Hepatocyte (in vitro differentiated cells): ENCODE data around the gene GTSF1L. TPM values are rescaled to one million over a fixed set of nuclear protein-coding genes. Genes with fewer than 3 reads are reported as not detected.

Source experiments
- DNase-seq: peaks from one replicate; pipeline ENCODE4 v3.0.0-alpha.2; 2016; ENCODE audit warnings: low spot score
- H2AFZ ChIP-seq: fragments of 200-600 bp; sonication (generic); 2 replicates; pipeline ENCODE4 v1.6.0; 2016; ENCODE audit warnings: antibody characterized with exemption, mild to moderate bottlenecking
- H3K27ac ChIP-seq: fragments of 200-600 bp; sonication (generic); 2 replicates; pipeline ENCODE4 v1.5.1; 2016; ENCODE audit warnings: mild to moderate bottlenecking
- H3K27me3 ChIP-seq: fragments of 200-600 bp; sonication (generic); 2 replicates; pipeline ENCODE4 v1.6.1; 2016
- H3K36me3 ChIP-seq: fragments of 200-600 bp; sonication (generic); replicated peaks from 2 replicates; pipeline ENCODE4 v1.5.1; 2016; ENCODE audit warnings: low read depth; ENCODE audit not compliant: insufficient read depth
- H3K4me1 ChIP-seq: fragments of 200-600 bp; sonication (generic); 2 replicates; pipeline ENCODE4 v1.5.1; 2016; ENCODE audit warnings: mild to moderate bottlenecking, moderate library complexity; ENCODE audit not compliant: insufficient read depth
- H3K4me2 ChIP-seq: fragments of 200-600 bp; sonication (generic); 2 replicates; pipeline ENCODE4 v1.6.0; 2016
- H3K4me3 ChIP-seq: fragments of 200-600 bp; sonication (generic); 2 replicates; pipeline ENCODE4 v1.5.1; 2016; ENCODE audit warnings: mild to moderate bottlenecking
- H3K79me2 ChIP-seq: fragments of 200-600 bp; sonication (generic); 2 replicates; pipeline ENCODE4 v1.6.0; 2017; ENCODE audit warnings: mild to moderate bottlenecking
- H3K9me2 ChIP-seq: fragments of 200-600 bp; sonication (generic); replicated peaks from 2 replicates; pipeline ENCODE4 v1.6.0; 2017; ENCODE audit warnings: mild to moderate bottlenecking; ENCODE audit not compliant: insufficient read depth
- H3K9me3 ChIP-seq: fragments of 200-600 bp; sonication (generic); 2 replicates; pipeline ENCODE4 v1.5.1; 2016; ENCODE audit warnings: low read depth, mild to moderate bottlenecking
- H4K20me1 ChIP-seq: fragments of 200-600 bp; sonication (generic); 2 replicates; pipeline ENCODE4 v1.6.0; 2016; ENCODE audit warnings: mild to moderate bottlenecking; ENCODE audit not compliant: insufficient read depth, poor library complexity, severe bottlenecking
- CTCF ChIP-seq: fragments of 200-600 bp; sonication (generic); IDR thresholded peaks from 2 replicates; pipeline ENCODE4 v1.5.1; 2016; ENCODE audit warnings: antibody characterized with exemption, mild to moderate bottlenecking; ENCODE audit not compliant: poor library complexity
- EZH2 ChIP-seq: fragments of 200-600 bp; sonication (generic); IDR thresholded peaks from 2 replicates; pipeline ENCODE4 v1.6.1; 2016; ENCODE audit warnings: antibody characterized with exemption, mild to moderate bottlenecking, borderline replicate concordance
- EZH2phosphoT487 ChIP-seq: fragments of 200-600 bp; sonication (generic); IDR thresholded peaks from one replicate; pipeline ENCODE4 v1.6.1; 2018; ENCODE audit warnings: antibody characterized with exemption, mild to moderate bottlenecking, low read depth, moderate library complexity; ENCODE audit not compliant: unreplicated experiment, severe bottlenecking
- WGBS: methylation state at CpG from one replicate; pipeline ENCODE4 v1.1.6; 2016; ENCODE audit warnings: low lambda C conversion rate; ENCODE audit errors: missing lambda C conversion rate; 5-methylcytosine and 5-hydroxymethylcytosine counted together
- polyA plus RNA-seq: library from polyadenylated mRNA; unstranded; fragments of >200 nt; fragmentation: Nextera tagmentation; extraction: Ambion mirVana; gene quantifications from 2 replicates; pipeline ENCODE4 v1.2.1, GENCODE V29; 2016
- total RNA-seq: library from RNA; depleted of rRNA; stranded (reverse); fragments of >200 nt; gene quantifications from 2 replicates; pipeline ENCODE4 v1.2.3, GENCODE V29; 2014

Gene GTSF1L
- total and polyA plus RNA-seq, 2 experiments from 2014 or later: not detected

DNA sequence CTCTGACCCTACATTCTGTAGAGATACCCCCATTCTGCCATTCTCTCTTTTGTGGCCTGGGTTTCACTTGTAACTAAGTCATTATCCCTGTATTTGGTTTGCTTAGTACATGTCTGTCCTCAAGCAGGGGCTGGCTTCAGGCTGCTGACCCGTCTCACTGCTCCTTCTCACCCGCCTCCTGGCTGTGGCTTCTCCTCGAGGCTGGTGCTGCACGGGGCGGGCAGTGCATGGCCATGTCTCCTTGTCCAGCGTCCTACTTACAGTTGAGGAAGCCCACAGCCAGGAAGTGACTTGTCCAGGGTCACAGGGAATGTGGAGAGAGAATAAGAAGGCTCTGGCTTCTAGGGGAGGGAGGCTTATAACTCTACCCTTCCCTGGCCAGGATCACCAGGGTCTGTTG lies 11.3 kb downstream of the GTSF1L start:
- Histone ChIP-seq H3K79me2 (no peaks in the 10 kb centered on the region), H4K20me1 (no peaks in the 10 kb centered on the region), H3K9me2 (no peaks in the 10 kb centered on the region), H3K9me3 (no peaks in the 10 kb centered on the region), H3K4me1 (no peaks in the 10 kb centered on the region), H2AFZ (no peak overlapping the region), H3K36me3 (no peaks in the 10 kb centered on the region), H3K27me3 (no peaks in the 10 kb centered on the region), H3K4me3 (no peak overlapping the region), H3K4me2 (no peak overlapping the region), H3K27ac (no peak overlapping the region)
- WGBS: 94% methylated on average over 6 of the region's 6 CpGs
- no peak for DNase-seq
- TF ChIP-seq EZH2phosphoT487 (no peak), CTCF (no peak), EZH2 (no peak)

GRCh38 chr20:43715044-43715443 lies 11.8 kb downstream of the GTSF1L start:
- Histone ChIP-seq H3K79me2 (no peaks in the 10 kb centered on the region), H2AFZ (no peak overlapping the region), H3K4me1 (no peaks in the 10 kb centered on the region), H3K9me3 (no peaks in the 10 kb centered on the region), H3K9me2 (no peaks in the 10 kb centered on the region), H4K20me1 (no peaks in the 10 kb centered on the region), H3K4me2 (no peak overlapping the region), H3K4me3 (no peak overlapping the region), H3K27ac (no peak overlapping the region), H3K27me3 (no peaks in the 10 kb centered on the region), H3K36me3 (no peaks in the 10 kb centered on the region)
- DNase-seq: no peak
- TF ChIP-seq EZH2phosphoT487 (no peak), EZH2 (no peak), CTCF (no peak)
- WGBS: 95% methylated on average over 9 of the region's 9 CpGs

DNA sequence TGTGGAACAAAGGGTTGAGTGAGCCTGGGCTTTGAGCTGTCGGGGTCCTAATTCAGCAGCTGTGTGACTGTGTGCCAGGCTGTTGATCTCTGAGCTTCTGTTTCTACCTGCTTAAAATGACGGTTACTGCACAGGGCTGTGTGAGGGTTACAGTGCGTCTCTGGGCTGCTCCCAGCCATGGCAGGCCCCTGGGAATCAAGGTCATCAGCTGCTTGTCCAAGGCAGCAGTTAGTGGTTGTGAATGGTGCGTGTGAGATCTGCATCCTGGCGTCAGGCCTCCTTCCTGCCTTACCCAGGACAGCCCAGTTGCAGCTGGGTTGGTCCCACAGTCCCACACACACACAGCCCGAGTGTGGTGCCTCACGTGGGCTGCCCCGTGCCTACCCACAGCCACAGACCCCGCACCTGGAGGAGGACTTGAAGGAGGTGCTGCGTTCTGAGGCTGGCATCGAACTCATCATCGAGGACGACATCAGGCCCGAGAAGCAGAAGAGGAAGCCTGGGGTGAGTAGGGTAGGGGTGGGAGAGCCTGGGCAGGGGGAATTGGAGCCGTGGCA lies 15.6 kb downstream of the GTSF1L start:
- no peak for TF ChIP-seq EZH2phosphoT487

GRCh38 chr20:43710370-43711044 lies 16.3 kb downstream of the GTSF1L start:
- DNase-seq: no peak
- 96% methylated on average over 9 of the region's 9 CpGs for WGBS
- no peaks in the 10 kb centered on the region for H3K9me2 ChIP-seq

More for the DNA sequence above, 15.6 kb downstream of the GTSF1L start:
- Histone ChIP-seq H2AFZ (no peak overlapping the region), H3K79me2 (no peaks in the 10 kb centered on the region), H4K20me1 (no peaks in the 10 kb centered on the region), H3K4me1 (no peaks in the 10 kb centered on the region), H3K9me3 (no peaks in the 10 kb centered on the region), H3K4me3 (no peak overlapping the region), H3K9me2 (no peaks in the 10 kb centered on the region), H3K4me2 (no peak overlapping the region), H3K27ac (no peak overlapping the region), H3K36me3 (no peaks in the 10 kb centered on the region), H3K27me3 (no peaks in the 10 kb centered on the region)
- DNase-seq: no peak
- 98% methylated on average over 14 of the region's 15 CpGs for WGBS

More at GRCh38 chr20:43710370-43711044, 16.3 kb downstream of the GTSF1L start:
- no peak overlapping the region for H3K4me2 ChIP-seq
- TF ChIP-seq EZH2phosphoT487: no peak
- no peak for TF ChIP-seq CTCF
- TF ChIP-seq EZH2: no peak
- H3K9me3 ChIP-seq: no peaks in the 10 kb centered on the region
- no peaks in the 10 kb centered on the region for H3K27me3 ChIP-seq
- no peaks in the 10 kb centered on the region for H4K20me1 ChIP-seq
- no peaks in the 10 kb centered on the region for H3K36me3 ChIP-seq
- no peaks in the 10 kb centered on the region for H3K4me1 ChIP-seq
- no peak overlapping the region for H3K27ac ChIP-seq
- H3K4me3 ChIP-seq: no peak overlapping the region
- H3K79me2 ChIP-seq: no peaks in the 10 kb centered on the region
- H2AFZ ChIP-seq: no peak overlapping the region
